Muscle layer of colon (tissue), 2 donors: Measurements from ENCODE around the gene MRM3.
"Not testable (repeated sequence)": the region's sequence is repeated elsewhere in the genome, so short reads cannot be mapped to it uniquely, and the experiment has no call there.

Source experiments
- H3K27ac ChIP-seq: one replicate; pipeline ENCODE4 v1.7.0; 2013; ENCODE audit warnings: low read depth, mild to moderate bottlenecking, low read length, moderate library complexity
- H3K27me3 ChIP-seq, 2 donors: one replicate each; pipeline ENCODE4 v1.7.0; 2013; ENCODE audit warnings: low read length in 2 of 2, mild to moderate bottlenecking in 2 of 2; ENCODE audit not compliant: insufficient read depth in 2 of 2, control insufficient read depth in 1 of 2
- H3K36me3 ChIP-seq: one replicate; pipeline ENCODE4 v1.7.0; 2013; ENCODE audit warnings: mild to moderate bottlenecking, low read length; ENCODE audit not compliant: insufficient read depth
- H3K4me1 ChIP-seq: one replicate; pipeline ENCODE4 v1.7.0; 2013; ENCODE audit warnings: mild to moderate bottlenecking, low read length; ENCODE audit not compliant: insufficient read depth
- H3K4me3 ChIP-seq, 2 donors: one replicate each; pipeline ENCODE4 v1.7.0; 2013; ENCODE audit warnings: low read length in 2 of 2, low read depth in 1 of 2, mild to moderate bottlenecking in 1 of 2, moderate library complexity in 1 of 2
- H3K9ac ChIP-seq: one replicate; pipeline ENCODE4 v1.7.0; 2013; ENCODE audit warnings: low read length
- H3K9me3 ChIP-seq: one replicate; pipeline ENCODE4 v1.7.0; 2013; ENCODE audit warnings: mild to moderate bottlenecking, low read length
- donor health status: abdominal sarcoma.
- donor health status: Adenocarcinoma of cecum.

MRM3 gene

GRCh38 chr17:746783-747629 lies 35.1 kb upstream of the MRM3 start:
- Histone ChIP-seq H3K27ac (no peak overlapping the region), H3K4me1 (peaks cover 21% of the 10 kb centered on the region), H3K9ac (no peak overlapping the region), H3K36me3 (peaks cover 44% of the 10 kb centered on the region), H3K4me3 (no peak overlapping the region), H3K27me3 (no peaks in the 10 kb centered on the region), H3K9me3 (no peaks in the 10 kb centered on the region)

GRCh38 chr17:748604-749003 lies 33.5 kb upstream of the MRM3 start:
- peaks cover 44% of the 10 kb centered on the region for H3K36me3 ChIP-seq
- not testable (repeated sequence) for H3K27me3 ChIP-seq, H3K9me3 ChIP-seq, H3K9ac ChIP-seq, H3K4me3 ChIP-seq, H3K27ac ChIP-seq
- peaks cover 21% of the 10 kb centered on the region for H3K4me1 ChIP-seq

DNA sequence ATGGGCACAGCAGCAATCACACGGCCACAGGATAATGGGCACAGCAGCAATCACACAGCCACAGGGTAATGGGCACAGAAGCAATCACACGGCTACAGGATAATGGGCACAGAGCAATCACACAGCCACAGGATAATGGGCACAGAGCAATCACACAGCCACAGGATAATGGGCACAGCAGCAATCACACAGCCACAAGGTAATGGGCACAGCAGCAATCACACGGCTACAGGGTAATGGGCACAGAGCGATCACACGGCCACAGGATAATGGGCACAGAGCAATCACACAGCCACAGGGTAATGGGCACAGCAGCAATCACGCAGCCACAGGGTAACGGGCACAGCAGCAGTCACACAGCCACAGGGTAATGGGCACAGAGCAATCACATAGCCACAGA lies 32.8 kb upstream of the MRM3 start:
- H3K9me3 ChIP-seq, H3K9ac ChIP-seq, H3K27ac ChIP-seq, H3K27me3 ChIP-seq, H3K4me3 ChIP-seq: not testable (repeated sequence)
- H3K4me1 ChIP-seq = peaks cover 21% of the 10 kb centered on the region
- H3K36me3 ChIP-seq = peaks cover 36% of the 10 kb centered on the region

DNA sequence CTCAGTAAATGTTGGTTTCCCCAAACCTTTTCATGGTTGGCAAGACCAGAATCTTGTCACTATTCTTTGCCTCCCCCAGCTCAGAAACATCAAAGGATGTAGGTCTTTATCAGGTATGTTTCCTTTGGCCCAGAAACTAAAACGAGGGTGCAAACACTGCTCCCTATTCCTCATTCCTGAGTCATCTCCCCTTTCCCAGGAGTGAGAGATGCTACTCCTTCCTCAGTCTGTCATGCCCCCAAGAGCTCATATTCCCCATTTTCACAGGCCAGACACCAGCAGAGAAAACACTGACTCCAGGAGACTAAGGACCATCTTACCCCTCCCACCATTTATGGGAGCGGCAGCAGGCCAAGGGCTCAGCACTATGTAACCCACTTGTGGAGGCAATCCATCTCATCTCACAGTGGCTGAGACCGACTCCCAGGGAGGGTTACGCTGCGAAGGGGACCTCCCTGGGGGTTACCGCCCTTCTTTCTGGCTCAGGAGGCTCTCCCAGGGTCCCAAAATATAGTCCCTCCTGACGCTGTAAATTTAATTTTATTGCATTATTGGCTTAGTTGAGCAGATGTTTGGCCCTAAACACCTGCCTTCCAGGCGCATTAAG lies 31.6 kb upstream of the MRM3 start:
- H3K36me3 ChIP-seq = peaks cover 25% of the 10 kb centered on the region
- H3K9me3 ChIP-seq = no peaks in the 10 kb centered on the region
- no peaks in the 10 kb centered on the region for H3K27me3 ChIP-seq
- H3K4me3 ChIP-seq = peak overlapping the region in 1 of 2 donors; percentile 87
- peak overlapping the region; percentile 6 for H3K9ac ChIP-seq
- H3K27ac ChIP-seq = no peak overlapping the region
- peaks cover 21% of the 10 kb centered on the region for H3K4me1 ChIP-seq

DNA sequence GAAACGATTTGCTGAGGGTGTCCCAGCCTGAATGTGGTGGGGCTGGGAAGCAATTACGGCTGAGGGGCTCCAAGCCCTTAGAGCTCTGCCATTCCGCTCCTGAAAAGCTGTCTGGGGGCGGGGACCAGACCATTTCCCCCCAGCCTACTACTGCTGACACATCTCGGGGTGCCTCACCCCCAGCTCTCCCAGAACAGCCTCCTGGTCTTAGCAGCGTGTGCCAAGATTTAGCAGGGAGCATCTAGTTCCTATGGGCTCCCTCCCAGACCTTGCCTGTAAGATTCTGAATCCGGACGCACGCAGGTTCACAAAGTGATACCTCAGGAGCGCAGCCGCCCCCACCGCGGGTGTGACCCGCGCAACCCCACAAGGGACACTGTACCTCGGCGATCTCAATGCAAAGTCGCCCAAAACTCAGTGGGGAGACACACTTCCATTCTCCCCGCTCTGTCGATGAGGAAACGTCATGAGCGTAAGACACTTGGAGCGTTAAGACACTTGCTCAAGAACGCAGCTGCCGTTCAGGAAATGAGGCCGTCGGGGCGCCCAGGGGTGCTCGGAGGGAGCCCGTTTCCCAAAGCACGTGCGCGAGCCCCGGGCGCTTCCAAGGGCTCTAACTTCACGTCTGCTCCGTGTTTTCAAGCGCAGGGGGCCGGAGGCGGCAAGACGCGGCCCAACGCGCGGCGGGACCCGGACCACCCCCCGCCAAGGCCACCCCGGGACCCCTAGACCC lies 30.7 kb upstream of the MRM3 start:
- Histone ChIP-seq H3K36me3 (peaks cover 16% of the 10 kb centered on the region), H3K4me3 (peak overlapping the region; percentile 85 to 87), H3K27ac (peak overlapping the region; percentile 13), H3K9ac (peak overlapping the region; percentile 6), H3K9me3 (no peaks in the 10 kb centered on the region), H3K27me3 (no peaks in the 10 kb centered on the region), H3K4me1 (peaks cover 21% of the 10 kb centered on the region)

- Histone ChIP-seq H3K36me3 (peaks cover 10% of the 10 kb centered on the region), H3K9me3 (no peaks in the 10 kb centered on the region), H3K4me3 (peak within 1 kb of the TSS; percentile 85 to 87), H3K27ac (peak within 1 kb of the TSS; percentile 13), H3K9ac (peak within 1 kb of the TSS; percentile 6), H3K27me3 (no peaks in the 10 kb centered on the region), H3K4me1 (peaks cover 21% of the 10 kb centered on the region)
Observed at GRCh38 chr17:752002-752619, 30.0 kb upstream of the MRM3 start, which contains the start of gene GEMIN4. GEMIN4 (minus strand) TSS chr17:752264; CDS start chr17:752142, 122 bp downstream.

GRCh38 chr17:752620-753219 lies 29.4 kb upstream of the MRM3 start:
- Histone ChIP-seq H3K4me3 (peak overlapping the region; percentile 85 to 87), H3K4me1 (peaks cover 21% of the 10 kb centered on the region), H3K9me3 (no peaks in the 10 kb centered on the region), H3K9ac (peak overlapping the region; percentile 6), H3K27me3 (no peaks in the 10 kb centered on the region), H3K36me3 (peaks cover 4% of the 10 kb centered on the region), H3K27ac (peak overlapping the region; percentile 13)

DNA sequence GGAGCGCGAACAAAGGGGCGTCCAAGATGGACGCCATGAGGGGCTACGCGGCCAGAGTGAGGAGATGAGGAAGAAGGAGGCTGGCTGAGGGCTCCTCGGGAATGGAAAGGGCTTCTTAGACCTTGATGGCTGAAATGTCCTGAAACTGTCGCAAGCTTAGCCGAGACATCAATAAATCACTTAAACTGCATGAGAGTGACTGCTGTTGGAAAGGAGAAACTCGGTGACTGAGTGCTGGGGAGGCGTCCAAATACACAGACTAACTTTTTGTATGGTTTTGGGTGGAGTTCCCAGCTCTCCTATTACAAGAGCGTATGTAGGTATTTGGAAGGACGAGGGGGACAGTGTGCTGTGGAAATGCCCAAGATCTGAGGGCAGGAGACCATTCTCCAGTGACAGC lies 28.7 kb upstream of the MRM3 start:
- H3K4me1 ChIP-seq = peaks cover 21% of the 10 kb centered on the region
- H3K36me3 ChIP-seq = no peaks in the 10 kb centered on the region
- H3K27ac ChIP-seq = no peak overlapping the region
- no peaks in the 10 kb centered on the region for H3K9me3 ChIP-seq
- no peaks in the 10 kb centered on the region for H3K27me3 ChIP-seq
- H3K9ac ChIP-seq = no peak overlapping the region
- H3K4me3 ChIP-seq = no peak overlapping the region

DNA sequence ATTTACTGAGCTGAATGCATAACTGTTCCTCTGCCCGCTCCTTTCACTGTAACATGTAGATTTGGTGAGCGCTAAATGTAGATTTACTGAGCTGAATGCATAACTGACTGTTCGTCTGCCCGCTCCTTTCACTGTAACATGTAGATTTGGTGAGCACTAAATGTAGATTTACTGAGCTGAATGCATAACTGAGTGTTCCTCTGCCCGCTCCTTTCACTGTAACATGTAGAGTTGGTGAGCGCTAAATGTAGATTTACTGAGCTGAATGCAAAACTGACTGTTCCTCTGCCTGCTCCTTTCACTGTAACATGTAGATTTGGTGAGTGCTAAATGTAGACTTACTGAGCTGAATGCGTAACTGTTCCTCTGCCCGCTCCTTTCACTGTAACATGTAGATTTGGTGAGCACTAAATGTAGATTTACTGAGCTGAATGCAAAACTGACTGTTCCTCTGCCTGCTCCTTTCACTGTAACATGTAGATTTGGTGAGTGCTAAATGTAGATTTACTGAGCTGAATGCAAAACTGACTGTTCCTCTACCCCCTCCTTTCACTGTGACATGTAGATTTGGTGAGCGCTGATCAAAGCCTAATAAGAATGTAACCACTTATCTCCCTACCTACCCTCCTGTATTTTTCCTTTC lies 26.7 kb upstream of the MRM3 start:
- H3K36me3 ChIP-seq, H3K9ac ChIP-seq, H3K27ac ChIP-seq, H3K27me3 ChIP-seq, H3K9me3 ChIP-seq, H3K4me3 ChIP-seq: not testable (repeated sequence)
- peaks cover 11% of the 10 kb centered on the region for H3K4me1 ChIP-seq

GRCh38 chr17:756010-756567 lies 26.1 kb upstream of the MRM3 start:
- H3K36me3 ChIP-seq = peaks cover 11% of the 10 kb centered on the region
- H3K9ac ChIP-seq, H3K4me3 ChIP-seq, H3K4me1 ChIP-seq, H3K27me3 ChIP-seq, H3K9me3 ChIP-seq: not testable (repeated sequence)
- H3K27ac ChIP-seq = peak overlapping the region; percentile 41
